Suppressor macrophage treated with lipopolysaccharide for 1 hour (primary cell): ENCODE results near the gene TTC23L.

ENCODE experiments used
- DNase-seq, 3 donors: peaks; one replicate each; pipeline ENCODE4 v3.0.0-alpha.2; 2020 to 2022

The TTC23L gene

DNA sequence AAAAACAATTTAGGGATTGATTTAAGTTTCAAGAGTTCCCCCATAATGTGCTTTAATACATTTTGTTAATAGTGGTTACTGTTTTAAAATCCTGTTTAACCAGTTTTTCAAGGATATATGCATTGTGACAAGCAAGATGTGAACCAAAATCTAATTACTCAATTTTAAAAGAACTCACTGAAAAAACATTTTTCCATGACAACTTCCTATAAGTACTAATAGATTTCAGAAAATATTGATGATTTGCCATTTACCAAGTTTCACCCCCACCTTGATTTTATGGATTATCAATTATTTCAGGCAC lies 85.5 kb downstream of the TTC23L start:
- no peak for DNase-seq

DNA sequence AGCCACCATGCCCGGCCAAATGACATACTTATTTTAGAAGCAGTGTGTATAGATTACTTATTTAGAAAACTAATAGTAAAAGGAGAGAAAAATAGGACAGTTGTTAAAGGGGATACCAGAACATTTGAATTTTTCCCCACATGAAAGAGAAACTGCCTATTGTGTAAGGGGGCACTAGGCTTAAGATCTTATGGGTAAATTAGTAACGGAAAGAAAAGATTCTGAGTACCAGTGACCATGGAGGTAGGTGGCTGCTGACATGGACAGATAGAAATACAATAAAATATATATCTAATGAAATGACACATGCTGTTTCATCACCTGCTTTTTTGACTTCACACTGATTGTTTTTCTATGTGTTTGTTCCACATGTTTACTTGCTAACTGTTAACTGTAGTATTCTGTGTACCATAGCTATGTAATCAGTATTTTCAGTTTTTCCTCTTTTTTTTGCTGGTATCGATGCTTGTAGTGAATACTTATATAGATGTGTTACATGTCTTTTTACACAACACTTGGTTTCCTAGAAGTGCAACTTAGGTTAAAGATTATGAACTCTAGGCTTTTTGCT lies 87.4 kb downstream of the TTC23L start:
- DNase-seq: no peak

DNA sequence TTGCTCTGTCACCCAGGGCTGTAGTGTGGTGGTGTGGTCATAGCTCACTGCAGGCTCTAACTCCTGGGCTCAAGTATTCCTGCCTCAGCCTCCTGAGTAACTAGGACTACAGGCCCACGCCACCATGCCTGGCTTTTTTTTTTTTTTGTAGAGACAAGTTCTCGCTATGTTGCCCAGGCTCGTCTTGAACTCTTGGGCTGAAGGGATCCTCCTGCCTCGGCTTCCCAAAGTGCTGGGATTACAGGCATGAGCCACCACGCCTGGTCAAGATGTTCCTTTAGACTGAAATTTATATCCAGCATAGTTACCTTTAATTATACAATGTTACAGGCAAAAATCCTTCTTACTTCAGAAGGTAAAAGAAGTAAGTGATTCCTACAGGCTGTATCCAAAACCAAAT lies 88.8 kb downstream of the TTC23L start:
- no peak for DNase-seq

DNA sequence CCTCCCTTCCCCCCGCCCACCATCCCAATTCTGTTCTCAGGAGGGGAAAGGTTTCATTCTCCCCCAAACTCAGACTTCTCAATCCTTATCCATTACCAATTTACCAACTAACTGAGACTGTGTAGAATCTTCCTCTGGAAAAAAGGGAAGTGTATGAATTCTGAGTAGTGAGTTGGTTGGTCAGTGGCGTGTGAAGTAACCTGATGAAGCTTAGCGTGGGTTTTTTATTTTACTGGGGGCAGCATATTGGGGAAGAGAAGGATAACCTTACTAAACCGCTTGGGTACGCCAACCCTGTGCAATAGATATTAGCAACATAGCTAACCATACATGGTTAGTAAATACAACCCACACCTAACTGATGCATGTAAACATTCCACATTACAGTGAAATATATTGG lies 89.3 kb downstream of the TTC23L start:
- DNase-seq: peak; percentile 64 to 75 (median 66)

DNA sequence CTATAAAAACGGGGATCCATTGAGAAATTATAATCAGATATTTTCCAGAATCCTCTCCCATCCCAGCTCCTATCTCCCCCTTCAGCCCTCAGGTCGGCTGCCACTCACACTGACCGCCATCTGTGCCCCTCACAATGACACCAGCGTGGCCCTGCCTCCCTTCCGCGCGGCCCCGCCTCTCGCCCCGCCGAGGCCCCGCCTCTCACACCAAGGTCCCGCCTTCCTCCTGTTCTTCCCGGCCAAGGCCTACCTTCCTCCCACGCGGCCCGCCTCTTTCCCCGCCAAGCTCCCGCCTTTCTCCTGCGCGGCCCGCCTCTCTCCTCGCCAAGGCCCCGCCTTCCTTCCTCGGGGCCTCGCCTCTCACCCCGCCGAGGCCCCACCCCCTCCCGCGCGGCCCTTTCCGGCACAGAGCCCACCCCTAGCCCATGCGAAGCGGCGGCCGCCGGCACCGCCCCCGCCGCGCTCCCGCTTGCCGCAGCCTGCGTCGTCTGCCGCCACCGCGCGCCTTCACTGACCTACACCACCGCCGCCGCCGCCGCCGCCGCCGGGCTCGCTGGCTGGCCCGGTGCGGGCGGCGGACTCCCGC lies 90.3 kb downstream of the TTC23L start, which contains the start of gene DNAJC21:
TSS of gene DNAJC21 (plus strand) at position 426 of the 586 bp plus-strand sequence. CDS start 261 bp downstream, outside the sequence.
- DNase-seq: peak; percentile 98 to 100 (median 100)

DNA sequence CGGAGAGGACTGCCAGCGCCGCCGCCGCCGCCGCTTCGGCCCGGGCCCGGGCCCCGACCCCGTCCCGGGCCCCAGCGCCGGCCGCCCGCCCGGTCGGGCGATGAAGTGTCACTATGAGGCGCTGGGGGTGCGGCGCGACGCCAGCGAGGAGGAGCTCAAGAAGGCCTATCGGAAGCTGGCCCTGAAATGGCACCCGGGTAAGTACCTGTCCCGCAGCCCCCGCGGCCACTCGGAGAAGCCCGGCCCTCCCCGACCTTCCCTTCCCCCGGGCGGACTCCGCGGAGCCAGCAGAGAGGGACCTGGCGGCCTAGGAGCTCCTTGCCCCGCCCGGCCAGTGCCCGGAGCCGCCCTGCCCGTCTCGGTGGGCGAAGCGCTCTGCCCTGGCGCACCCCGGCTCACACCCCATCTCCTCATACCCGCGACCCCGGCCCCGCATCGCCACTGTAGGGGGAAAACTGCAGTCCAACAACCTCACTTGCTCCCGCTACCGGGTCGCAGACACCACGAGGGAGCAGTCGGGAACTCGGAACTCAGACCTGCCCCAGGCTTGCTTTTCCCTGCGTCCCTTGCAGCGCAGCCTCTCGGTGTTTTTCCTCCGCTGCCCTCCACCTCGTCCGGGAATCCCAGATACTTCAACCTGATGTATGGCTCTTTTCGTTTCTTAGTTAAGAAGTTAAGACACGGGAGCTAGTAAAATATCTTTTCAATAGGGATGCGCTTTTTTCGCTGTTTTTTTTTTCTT lies 90.9 kb downstream of the TTC23L start:
- DNase-seq: peak; percentile 91 to 95 (median 92)

DNA sequence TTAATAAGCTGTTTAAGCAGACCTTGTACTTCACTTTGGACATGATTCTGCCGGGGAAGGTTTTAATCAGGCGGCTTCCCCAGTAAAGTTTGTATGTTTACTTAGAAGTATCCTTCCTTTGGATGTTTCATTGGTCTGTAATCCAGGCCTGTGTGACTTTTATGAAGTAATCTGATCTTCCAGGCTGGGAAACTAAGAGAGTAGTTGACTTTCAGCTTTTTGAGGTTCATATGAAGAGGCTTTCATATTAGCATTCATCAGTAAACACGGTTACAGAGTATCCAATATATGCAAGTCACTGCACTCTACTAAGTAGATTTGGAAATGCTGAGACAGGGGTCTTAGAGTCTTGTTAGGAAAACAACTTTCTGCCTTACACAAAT lies 91.5 kb downstream of the TTC23L start:
- no peak for DNase-seq

DNA sequence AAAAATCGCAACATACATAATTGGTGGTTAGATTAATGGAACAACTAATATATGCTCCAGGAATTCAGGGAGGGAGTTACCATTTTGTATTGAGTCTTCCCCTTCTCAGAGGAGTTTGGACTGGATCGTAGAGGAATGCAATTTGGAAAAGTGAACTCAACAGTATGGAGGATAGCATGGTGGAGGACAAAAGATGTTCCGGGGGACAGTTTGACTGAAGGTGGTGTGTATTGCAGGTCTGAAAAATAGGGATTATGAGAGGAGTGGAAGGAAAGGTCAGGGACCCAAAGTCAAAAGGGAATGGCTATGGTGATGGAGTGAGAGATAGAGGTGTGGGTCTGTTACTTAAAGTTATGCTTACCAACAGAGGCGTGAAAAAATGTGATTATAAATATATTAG lies 91.9 kb downstream of the TTC23L start:
- no peak for DNase-seq

DNA sequence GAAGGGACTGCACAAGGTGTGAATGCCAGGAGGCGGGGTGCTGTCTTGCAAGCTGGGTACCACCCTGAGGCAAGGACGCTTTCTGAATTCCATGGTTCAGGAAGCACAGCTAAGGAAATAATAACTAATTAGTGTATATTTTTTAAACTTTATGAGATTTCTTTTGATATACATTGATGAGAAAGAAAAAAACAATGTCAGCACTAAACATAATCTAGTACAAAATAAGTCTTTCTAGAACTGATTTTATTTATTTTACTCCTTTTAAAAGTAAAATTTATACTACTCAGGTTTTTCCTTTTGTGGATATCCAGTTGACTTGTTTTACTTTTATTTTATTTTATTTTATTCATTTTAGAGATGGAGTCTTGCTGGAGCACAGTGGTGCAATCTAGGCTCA lies 94.0 kb downstream of the TTC23L start:
- no peak for DNase-seq

DNA sequence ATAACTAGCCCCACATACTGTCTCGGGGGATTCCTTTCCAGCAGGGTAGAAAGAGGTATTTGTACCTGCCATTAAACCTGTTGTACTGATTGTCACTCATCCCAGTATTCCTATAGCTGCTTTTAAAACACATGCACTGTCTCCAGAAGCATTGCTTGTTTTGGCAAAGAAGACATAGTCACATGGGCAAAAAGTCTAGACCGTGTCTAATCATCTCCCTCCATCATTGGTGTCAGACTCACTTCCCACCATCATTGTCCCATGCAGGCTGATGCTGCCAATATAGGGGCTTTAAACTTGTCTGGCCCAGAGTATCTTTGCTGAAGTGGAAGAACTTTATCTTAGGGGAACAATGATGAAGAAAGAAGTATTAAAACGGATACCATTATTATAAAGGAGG lies 103.0 kb downstream of the TTC23L start:
- DNase-seq: no peak

DNA sequence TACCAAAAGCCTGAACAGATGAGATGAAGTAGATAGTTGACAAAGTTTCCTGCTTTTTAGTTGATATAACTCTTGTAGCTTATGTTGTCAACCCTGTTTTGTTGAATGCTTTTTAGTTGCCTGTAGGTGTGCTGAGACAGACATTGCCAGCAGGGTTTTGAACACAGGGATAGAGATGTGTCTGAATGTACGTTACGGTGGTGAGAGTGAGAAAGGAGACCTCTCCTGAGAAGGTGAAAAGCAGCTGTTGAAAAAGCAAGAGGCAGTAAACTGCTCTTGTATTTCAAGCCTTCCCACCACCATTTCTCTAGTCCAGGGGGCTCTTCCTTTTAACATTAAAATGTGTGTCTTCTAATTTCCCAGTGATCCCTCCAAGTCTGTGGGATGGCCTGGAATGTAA lies 105.1 kb downstream of the TTC23L start:
- DNase-seq: no peak

DNA sequence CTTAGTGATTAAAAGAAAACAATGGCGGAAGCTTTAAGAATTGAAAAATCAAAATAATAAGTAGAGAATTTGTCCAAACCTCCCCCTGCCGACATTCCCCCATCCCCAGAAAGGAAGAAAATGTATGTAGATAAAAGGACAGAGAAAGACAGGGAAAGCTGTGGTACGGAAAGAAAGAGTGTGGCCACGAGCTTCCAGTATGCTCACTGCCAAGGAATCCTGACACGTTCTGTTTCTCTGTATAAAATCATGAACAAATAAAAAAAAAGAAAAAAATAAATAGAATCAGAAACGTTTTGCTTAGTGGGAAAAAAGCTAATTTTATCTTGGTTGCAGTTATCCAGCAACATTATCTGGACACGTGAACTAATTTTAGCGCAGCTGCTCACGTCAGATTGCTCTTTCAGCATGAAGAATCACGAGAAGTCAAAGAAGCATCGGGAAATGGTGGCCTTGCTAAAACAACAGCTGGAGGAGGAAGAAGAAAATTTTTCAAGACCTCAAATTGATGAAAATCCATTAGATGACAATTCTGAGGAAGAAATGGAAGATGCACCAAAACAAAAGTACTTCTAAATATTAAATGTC lies 105.6 kb downstream of the TTC23L start:
- no peak for DNase-seq
